Panc1 (cell line): Measurements from ENCODE around the gene BTD.
A peak's percentile ranks its signal among the peaks of the same experiment; 100 is the strongest.

Source experiments
- POLR2AphosphoS5 ChIP-seq: IDR thresholded peaks from 2 replicates; pipeline ENCODE4 v1.6.1; 2012; ENCODE audit warnings: mild to moderate bottlenecking, low read depth, low read length, moderate library complexity
- SIN3A ChIP-seq: IDR thresholded peaks from 2 replicates; pipeline ENCODE4 v1.6.1; 2012; ENCODE audit warnings: low read depth, mild to moderate bottlenecking, low read length, moderate library complexity, borderline replicate concordance; ENCODE audit not compliant: insufficient read depth
- TF ChIP-seq, protein P1 (sequence below): fragments of 450-650 bp; IDR thresholded peaks from 2 replicates; pipeline ENCODE4 v1.5.1; 2017; ENCODE audit warnings: mild to moderate bottlenecking
- TF ChIP-seq, protein P2 (sequence below), 2 experiments: IDR thresholded peaks; 2 replicates each; pipeline ENCODE4 v1.6.1; 2011 to 2012; ENCODE audit warnings: low read depth in 2 of 2, control low read depth in 1 of 2, low read length in 1 of 2, mild to moderate bottlenecking in 1 of 2, moderate library complexity in 1 of 2; ENCODE audit not compliant: insufficient read depth in 1 of 2

DNA sequence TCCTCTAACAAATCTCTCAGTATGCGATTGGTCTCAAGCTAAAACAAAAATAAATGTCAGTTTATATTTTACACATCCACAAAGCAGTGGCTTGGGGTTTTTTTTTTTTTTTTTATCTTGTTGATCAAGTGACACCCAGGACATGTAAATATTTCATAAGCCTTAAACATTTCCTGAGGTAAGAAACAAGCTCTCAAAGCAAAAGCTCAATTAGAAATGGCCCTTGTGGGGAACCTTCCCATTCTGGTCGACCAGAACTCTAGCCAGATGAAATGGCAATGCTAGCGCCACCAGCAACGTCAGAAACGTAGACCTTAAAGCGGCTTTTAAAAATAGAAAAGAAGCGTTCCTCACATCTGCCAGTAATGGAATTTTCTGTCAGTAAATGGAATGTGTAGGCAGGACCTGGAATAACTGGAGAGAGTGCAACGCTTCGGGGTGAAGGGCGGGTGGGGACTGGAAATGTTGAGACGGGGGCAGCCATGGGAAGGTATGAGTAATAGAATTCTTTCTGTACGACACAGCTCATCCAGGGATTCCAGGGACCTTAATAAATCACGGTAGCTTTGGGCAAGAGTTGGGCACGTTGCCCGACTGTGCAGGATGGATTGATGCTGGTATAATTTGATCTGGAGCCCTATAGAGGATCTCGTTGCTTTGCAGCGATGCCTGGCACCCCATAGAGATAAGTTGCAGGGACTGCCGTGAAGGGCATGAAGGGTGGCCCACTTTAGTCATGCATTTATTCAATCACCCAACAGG is 44.4 kb downstream of the BTD start:
- TF ChIP-seq, protein P1, sequence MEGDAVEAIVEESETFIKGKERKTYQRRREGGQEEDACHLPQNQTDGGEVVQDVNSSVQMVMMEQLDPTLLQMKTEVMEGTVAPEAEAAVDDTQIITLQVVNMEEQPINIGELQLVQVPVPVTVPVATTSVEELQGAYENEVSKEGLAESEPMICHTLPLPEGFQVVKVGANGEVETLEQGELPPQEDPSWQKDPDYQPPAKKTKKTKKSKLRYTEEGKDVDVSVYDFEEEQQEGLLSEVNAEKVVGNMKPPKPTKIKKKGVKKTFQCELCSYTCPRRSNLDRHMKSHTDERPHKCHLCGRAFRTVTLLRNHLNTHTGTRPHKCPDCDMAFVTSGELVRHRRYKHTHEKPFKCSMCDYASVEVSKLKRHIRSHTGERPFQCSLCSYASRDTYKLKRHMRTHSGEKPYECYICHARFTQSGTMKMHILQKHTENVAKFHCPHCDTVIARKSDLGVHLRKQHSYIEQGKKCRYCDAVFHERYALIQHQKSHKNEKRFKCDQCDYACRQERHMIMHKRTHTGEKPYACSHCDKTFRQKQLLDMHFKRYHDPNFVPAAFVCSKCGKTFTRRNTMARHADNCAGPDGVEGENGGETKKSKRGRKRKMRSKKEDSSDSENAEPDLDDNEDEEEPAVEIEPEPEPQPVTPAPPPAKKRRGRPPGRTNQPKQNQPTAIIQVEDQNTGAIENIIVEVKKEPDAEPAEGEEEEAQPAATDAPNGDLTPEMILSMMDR: no peak
- TF ChIP-seq POLR2AphosphoS5 (peak; percentile 32; the same call in 1 of the 2 replicates), SIN3A (no peak)
- TF ChIP-seq, protein P2, sequence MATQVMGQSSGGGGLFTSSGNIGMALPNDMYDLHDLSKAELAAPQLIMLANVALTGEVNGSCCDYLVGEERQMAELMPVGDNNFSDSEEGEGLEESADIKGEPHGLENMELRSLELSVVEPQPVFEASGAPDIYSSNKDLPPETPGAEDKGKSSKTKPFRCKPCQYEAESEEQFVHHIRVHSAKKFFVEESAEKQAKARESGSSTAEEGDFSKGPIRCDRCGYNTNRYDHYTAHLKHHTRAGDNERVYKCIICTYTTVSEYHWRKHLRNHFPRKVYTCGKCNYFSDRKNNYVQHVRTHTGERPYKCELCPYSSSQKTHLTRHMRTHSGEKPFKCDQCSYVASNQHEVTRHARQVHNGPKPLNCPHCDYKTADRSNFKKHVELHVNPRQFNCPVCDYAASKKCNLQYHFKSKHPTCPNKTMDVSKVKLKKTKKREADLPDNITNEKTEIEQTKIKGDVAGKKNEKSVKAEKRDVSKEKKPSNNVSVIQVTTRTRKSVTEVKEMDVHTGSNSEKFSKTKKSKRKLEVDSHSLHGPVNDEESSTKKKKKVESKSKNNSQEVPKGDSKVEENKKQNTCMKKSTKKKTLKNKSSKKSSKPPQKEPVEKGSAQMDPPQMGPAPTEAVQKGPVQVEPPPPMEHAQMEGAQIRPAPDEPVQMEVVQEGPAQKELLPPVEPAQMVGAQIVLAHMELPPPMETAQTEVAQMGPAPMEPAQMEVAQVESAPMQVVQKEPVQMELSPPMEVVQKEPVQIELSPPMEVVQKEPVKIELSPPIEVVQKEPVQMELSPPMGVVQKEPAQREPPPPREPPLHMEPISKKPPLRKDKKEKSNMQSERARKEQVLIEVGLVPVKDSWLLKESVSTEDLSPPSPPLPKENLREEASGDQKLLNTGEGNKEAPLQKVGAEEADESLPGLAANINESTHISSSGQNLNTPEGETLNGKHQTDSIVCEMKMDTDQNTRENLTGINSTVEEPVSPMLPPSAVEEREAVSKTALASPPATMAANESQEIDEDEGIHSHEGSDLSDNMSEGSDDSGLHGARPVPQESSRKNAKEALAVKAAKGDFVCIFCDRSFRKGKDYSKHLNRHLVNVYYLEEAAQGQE (IDR thresholded peaks at IDR 0.05; ENCODE audit: insufficient read depth in 1 of 2, low read depth in 2 of 2, low read length in 1 of 2): no peak
